Liver (tissue), 9 donors: ENCODE results near the gene KIF3B. TPM values are rescaled to one million over a fixed set of nuclear protein-coding genes. Genes with fewer than 3 reads are reported as not detected.

Experiments
- DNase-seq: peaks from one replicate; pipeline ENCODE4 v3.0.0-alpha.2; 2017; ENCODE audit warnings: low spot score
- H3K27ac ChIP-seq, 2 donors: one replicate each; pipeline ENCODE4 v1.7.0; 2013; ENCODE audit warnings: inconsistent platforms in 2 of 2, low read length in 2 of 2, control low read depth in 1 of 2, low read depth in 1 of 2, mild to moderate bottlenecking in 1 of 2
- H3K27me3 ChIP-seq, 4 donors: one replicate each; pipeline versions ENCODE4 v1.6.1 to v1.7.0; 2013; ENCODE audit warnings: low read length in 3 of 4, inconsistent platforms in 1 of 4, mild to moderate bottlenecking in 1 of 4, moderate library complexity in 1 of 4; ENCODE audit not compliant: control insufficient read depth in 4 of 4, insufficient read depth in 4 of 4
- H3K36me3 ChIP-seq, 4 donors: one replicate each; pipeline versions ENCODE4 v1.6.1 to v1.7.0; 2013; ENCODE audit warnings: low read length in 3 of 4, mild to moderate bottlenecking in 3 of 4, low read depth in 1 of 4, moderate library complexity in 1 of 4; ENCODE audit not compliant: control insufficient read depth in 4 of 4, insufficient read depth in 3 of 4
- H3K4me1 ChIP-seq, 4 donors: one replicate each; pipeline versions ENCODE4 v1.6.1 to v1.7.0; 2013; ENCODE audit warnings: low read length in 3 of 4, mild to moderate bottlenecking in 3 of 4, moderate library complexity in 1 of 4; ENCODE audit not compliant: control insufficient read depth in 4 of 4, insufficient read depth in 4 of 4
- H3K4me3 ChIP-seq, 3 donors: one replicate each; pipeline versions ENCODE4 v1.6.1 to v1.7.0; 2013; ENCODE audit warnings: low read length in 3 of 3, control low read depth in 1 of 3, low read depth in 1 of 3, mild to moderate bottlenecking in 1 of 3
- H3K9ac ChIP-seq, 2 donors: one replicate each; pipeline ENCODE4 v1.7.0; 2013; ENCODE audit warnings: low read length in 2 of 2, mild to moderate bottlenecking in 2 of 2, moderate library complexity in 2 of 2, control low read depth in 1 of 2, low read depth in 1 of 2
- H3K9me3 ChIP-seq, 4 donors: one replicate each; pipeline versions ENCODE4 v1.6.1 to v1.7.0; 2013; ENCODE audit warnings: low read length in 3 of 4; ENCODE audit not compliant: control insufficient read depth in 4 of 4
- CTCF ChIP-seq: fragments of 150-350 bp; IDR thresholded peaks from 2 replicates; pipeline ENCODE4 v1.5.1; 2017; ENCODE audit warnings: improper control_type of control experiment, low read depth, low read length; ENCODE audit not compliant: missing input control
- EGR1 ChIP-seq, 2 donors: IDR thresholded peaks; 2 replicates each; pipeline ENCODE4 v1.6.1; 2016 to 2018; ENCODE audit warnings: antibody characterized with exemption in 2 of 2, low read depth in 2 of 2
- FOXA1 ChIP-seq: IDR thresholded peaks from 2 replicates; pipeline ENCODE4 v1.6.1; 2016; ENCODE audit warnings: antibody characterized with exemption
- FOXA2 ChIP-seq: IDR thresholded peaks from 2 replicates; pipeline ENCODE4 v1.6.1; 2016; ENCODE audit warnings: antibody characterized with exemption
- GABPA ChIP-seq, 2 donors: IDR thresholded peaks in 1 of 2; conservative IDR thresholded peaks in 1 of 2; 2 replicates each; pipeline ENCODE4 v1.6.1; 2016; ENCODE audit warnings: antibody characterized with exemption in 2 of 2, mild to moderate bottlenecking in 1 of 2, moderate library complexity in 1 of 2
- HNF4A ChIP-seq, 2 donors: conservative IDR thresholded peaks; 2 replicates each; pipeline ENCODE4 v1.6.1; 2016; ENCODE audit warnings: antibody characterized with exemption in 2 of 2, mild to moderate bottlenecking in 2 of 2
- HNF4G ChIP-seq: IDR thresholded peaks from 2 replicates; pipeline ENCODE4 v1.6.1; 2016; ENCODE audit warnings: antibody characterized with exemption
- JUND ChIP-seq, 2 donors: IDR thresholded peaks; 2 replicates each; pipeline ENCODE4 v1.6.1; 2016; ENCODE audit warnings: antibody characterized with exemption in 2 of 2
- NR2F2 ChIP-seq: IDR thresholded peaks from 2 replicates; pipeline ENCODE4 v1.6.1; 2016; ENCODE audit warnings: antibody characterized with exemption
- RAD21 ChIP-seq, 2 donors: IDR thresholded peaks; 2 replicates each; pipeline ENCODE4 v1.6.1; 2016; ENCODE audit warnings: antibody characterized with exemption in 2 of 2, mild to moderate bottlenecking in 2 of 2
- RXRA ChIP-seq, 2 donors: IDR thresholded peaks; 2 replicates each; pipeline ENCODE4 v1.6.1; 2017 to 2018; ENCODE audit warnings: antibody characterized with exemption in 2 of 2, mild to moderate bottlenecking in 1 of 2
- SP1 ChIP-seq: IDR thresholded peaks from 2 replicates; pipeline ENCODE4 v1.6.1; 2018; ENCODE audit warnings: antibody characterized with exemption, mild to moderate bottlenecking
- TAF1 ChIP-seq: conservative IDR thresholded peaks from 2 replicates; pipeline ENCODE4 v1.6.1; 2016; ENCODE audit warnings: antibody characterized with exemption, mild to moderate bottlenecking
- YY1 ChIP-seq: IDR thresholded peaks from 2 replicates; pipeline ENCODE4 v1.6.1; 2016; ENCODE audit warnings: antibody characterized with exemption, mild to moderate bottlenecking
- ZBTB33 ChIP-seq: IDR thresholded peaks from 2 replicates; pipeline ENCODE4 v1.6.1; 2016; ENCODE audit warnings: antibody characterized with exemption
- WGBS: extraction: QIAGEN DNeasy Blood & Tissue Kit; methylation state at CpG from one replicate; pipeline ENCODE4 v1.1.7; 2013; 5-methylcytosine and 5-hydroxymethylcytosine counted together
- polyA plus RNA-seq, 2 donors: library from polyadenylated mRNA; stranded (reverse) in 1 of 2; unstranded in 1 of 2; fragments of 200-250 nt in 1 of 2; fragments of >200 nt in 1 of 2; fragmentation: Nextera tagmentation in 1 of 2; extraction: Ambion mirVana in 1 of 2; gene quantifications; one replicate each; pipeline versions ENCODE4 v1.2.1 to v1.2.3, GENCODE V29; 2013 to 2015
- total RNA-seq, 2 donors: library from RNA; depleted of rRNA; stranded (reverse); fragments of >200 nt; gene quantifications; one replicate each; pipeline ENCODE4 v1.2.3, GENCODE V29; 2014
- TF ChIP-seq, protein P1 (sequence below): IDR thresholded peaks from 2 replicates; pipeline ENCODE4 v1.6.1; 2016; ENCODE audit warnings: antibody characterized with exemption
- TF ChIP-seq, protein P2 (sequence below): IDR thresholded peaks from 2 replicates; pipeline ENCODE4 v1.6.1; 2016; ENCODE audit warnings: antibody characterized with exemption
- TF ChIP-seq, protein P3 (sequence below): IDR thresholded peaks from 2 replicates; pipeline ENCODE4 v1.6.1; 2016; ENCODE audit warnings: antibody characterized with exemption, mild to moderate bottlenecking
- donor health status: healthy.
- donor health status: healthy.
- donor health status: healthy.
- donor health status: healthy.
- donor health status: healthy.

KIF3B gene
- total and polyA plus RNA-seq, 4 donors, result 8.3 to 24.2 (median 12.9) TPM

GRCh38 chr20:32289661-32290431 lies 12.4 kb downstream of the KIF3B start:
- TF ChIP-seq, protein P1, sequence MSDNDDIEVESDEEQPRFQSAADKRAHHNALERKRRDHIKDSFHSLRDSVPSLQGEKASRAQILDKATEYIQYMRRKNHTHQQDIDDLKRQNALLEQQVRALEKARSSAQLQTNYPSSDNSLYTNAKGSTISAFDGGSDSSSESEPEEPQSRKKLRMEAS, result peak; percentile 95
- peak; percentile 93 to 94 for TF ChIP-seq RXRA (IDR thresholded peaks at IDR 0.05)
- TF ChIP-seq ZBTB33, result peak; percentile 76
- TF ChIP-seq EGR1 (IDR thresholded peaks at IDR 0.05; ENCODE audit: low read depth in 2 of 2), result peak in 1 of 2 donors; percentile 69
- peak in 1 of 2 donors; percentile 50 for TF ChIP-seq GABPA (IDR thresholded peaks at IDR 0.05 in 1 of 2, conservative IDR thresholded peaks at IDR 0.05 in 1 of 2)
- TF ChIP-seq, protein P2, sequence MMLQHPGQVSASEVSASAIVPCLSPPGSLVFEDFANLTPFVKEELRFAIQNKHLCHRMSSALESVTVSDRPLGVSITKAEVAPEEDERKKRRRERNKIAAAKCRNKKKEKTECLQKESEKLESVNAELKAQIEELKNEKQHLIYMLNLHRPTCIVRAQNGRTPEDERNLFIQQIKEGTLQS, result peak; percentile 65
- peak; percentile 96 for TF ChIP-seq YY1
- TF ChIP-seq HNF4A (conservative IDR thresholded peaks at IDR 0.05), result peak; percentile 98
- peak; percentile 70 for TF ChIP-seq NR2F2
- TF ChIP-seq HNF4G, result peak; percentile 98
- peak; percentile 99 for TF ChIP-seq SP1
- peak; percentile 45 for TF ChIP-seq TAF1
- no peak for TF ChIP-seq CTCF
- TF ChIP-seq, protein P3, sequence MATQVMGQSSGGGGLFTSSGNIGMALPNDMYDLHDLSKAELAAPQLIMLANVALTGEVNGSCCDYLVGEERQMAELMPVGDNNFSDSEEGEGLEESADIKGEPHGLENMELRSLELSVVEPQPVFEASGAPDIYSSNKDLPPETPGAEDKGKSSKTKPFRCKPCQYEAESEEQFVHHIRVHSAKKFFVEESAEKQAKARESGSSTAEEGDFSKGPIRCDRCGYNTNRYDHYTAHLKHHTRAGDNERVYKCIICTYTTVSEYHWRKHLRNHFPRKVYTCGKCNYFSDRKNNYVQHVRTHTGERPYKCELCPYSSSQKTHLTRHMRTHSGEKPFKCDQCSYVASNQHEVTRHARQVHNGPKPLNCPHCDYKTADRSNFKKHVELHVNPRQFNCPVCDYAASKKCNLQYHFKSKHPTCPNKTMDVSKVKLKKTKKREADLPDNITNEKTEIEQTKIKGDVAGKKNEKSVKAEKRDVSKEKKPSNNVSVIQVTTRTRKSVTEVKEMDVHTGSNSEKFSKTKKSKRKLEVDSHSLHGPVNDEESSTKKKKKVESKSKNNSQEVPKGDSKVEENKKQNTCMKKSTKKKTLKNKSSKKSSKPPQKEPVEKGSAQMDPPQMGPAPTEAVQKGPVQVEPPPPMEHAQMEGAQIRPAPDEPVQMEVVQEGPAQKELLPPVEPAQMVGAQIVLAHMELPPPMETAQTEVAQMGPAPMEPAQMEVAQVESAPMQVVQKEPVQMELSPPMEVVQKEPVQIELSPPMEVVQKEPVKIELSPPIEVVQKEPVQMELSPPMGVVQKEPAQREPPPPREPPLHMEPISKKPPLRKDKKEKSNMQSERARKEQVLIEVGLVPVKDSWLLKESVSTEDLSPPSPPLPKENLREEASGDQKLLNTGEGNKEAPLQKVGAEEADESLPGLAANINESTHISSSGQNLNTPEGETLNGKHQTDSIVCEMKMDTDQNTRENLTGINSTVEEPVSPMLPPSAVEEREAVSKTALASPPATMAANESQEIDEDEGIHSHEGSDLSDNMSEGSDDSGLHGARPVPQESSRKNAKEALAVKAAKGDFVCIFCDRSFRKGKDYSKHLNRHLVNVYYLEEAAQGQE, result peak; percentile 88
- peak; percentile 92 to 93 for TF ChIP-seq JUND (IDR thresholded peaks at IDR 0.05)
- peak; percentile 50 to 53 for TF ChIP-seq RAD21 (IDR thresholded peaks at IDR 0.05)
- peak; percentile 90 for TF ChIP-seq FOXA2
- peak; percentile 87 for TF ChIP-seq FOXA1
- Histone ChIP-seq H3K27me3 (no peaks in the 10 kb centered on the region), H3K36me3 (no peaks in the 10 kb centered on the region), H3K27ac (peak overlapping the region; percentile 77 to 89), H3K4me1 (peaks cover 8 to 38% (median 24%) of the 10 kb centered on the region in 4 donors), H3K9ac (peak overlapping the region; percentile 43 to 66), H3K9me3 (no peaks in the 10 kb centered on the region), H3K4me3 (no peak overlapping the region)
- WGBS, result 39% methylated on average over 15 of the region's 15 CpGs
- DNase-seq, result no peak
